NCI-H1417 (cell line): ENCODE measurements around the gene SLC22A4.

Source experiments
- DNase-seq, 3 experiments: peaks; one replicate each; lab custom pipeline; 2025; lab: John Stamatoyannopoulos, UW

SLC22A4 gene

GRCh38 chr5:132300577-132301343 is 6.6 kb downstream of the SLC22A4 start:
- DNase-seq: peak in 2 of 3 experiments; percentile 3 to 6

GRCh38 chr5:132301344-132302271 is 7.4 kb downstream of the SLC22A4 start:
- peak in 2 of 3 experiments; percentile 24 to 66 for DNase-seq

GRCh38 chr5:132302413-132302812 is 8.2 kb downstream of the SLC22A4 start:
- DNase-seq: no peak

DNA sequence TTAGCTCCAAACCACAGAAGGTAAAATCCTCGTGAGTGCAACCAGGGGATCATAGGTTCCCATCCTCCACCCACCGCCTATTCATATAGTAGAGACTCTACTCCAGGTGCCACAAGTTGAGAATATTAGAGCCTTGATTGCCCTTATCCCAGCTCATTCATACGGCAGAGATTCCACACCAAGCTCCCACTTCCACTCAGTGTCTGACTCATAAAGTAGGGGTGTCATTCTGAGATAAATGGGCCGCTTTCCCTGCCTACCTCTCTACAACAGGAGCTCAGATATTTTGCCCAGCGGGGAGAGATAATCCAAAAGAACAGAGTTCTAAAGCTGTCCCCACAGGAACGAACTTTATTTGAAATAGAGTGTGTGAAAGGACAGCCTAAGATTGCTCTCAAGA is 9.4 kb downstream of the SLC22A4 start:
- no peak for DNase-seq

GRCh38 chr5:132305420-132305819 is 11.2 kb downstream of the SLC22A4 start:
- no peak for DNase-seq

DNA sequence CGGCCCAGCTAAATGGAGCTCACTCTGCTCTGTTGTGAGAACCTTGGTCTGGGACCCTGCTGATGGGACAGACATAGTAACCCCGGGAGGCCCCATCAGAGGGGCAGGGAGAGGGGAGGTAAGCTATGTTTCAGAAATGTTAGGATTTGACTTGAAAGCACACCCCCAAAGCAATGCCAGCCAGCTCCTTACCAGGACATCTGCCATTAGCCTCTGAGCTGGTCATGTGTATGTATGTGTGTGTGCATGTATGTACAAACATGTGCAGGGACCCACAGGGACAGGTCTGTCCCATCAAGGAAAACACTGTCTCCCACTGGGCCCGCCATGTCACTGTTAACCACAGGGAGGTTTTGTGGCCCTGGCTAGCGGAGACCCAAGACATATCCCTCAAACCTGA is 14.5 kb downstream of the SLC22A4 start:
- DNase-seq: no peak

- no peak for DNase-seq
Measured at GRCh38 chr5:132309679-132310078, 15.5 kb downstream of the SLC22A4 start.

DNA sequence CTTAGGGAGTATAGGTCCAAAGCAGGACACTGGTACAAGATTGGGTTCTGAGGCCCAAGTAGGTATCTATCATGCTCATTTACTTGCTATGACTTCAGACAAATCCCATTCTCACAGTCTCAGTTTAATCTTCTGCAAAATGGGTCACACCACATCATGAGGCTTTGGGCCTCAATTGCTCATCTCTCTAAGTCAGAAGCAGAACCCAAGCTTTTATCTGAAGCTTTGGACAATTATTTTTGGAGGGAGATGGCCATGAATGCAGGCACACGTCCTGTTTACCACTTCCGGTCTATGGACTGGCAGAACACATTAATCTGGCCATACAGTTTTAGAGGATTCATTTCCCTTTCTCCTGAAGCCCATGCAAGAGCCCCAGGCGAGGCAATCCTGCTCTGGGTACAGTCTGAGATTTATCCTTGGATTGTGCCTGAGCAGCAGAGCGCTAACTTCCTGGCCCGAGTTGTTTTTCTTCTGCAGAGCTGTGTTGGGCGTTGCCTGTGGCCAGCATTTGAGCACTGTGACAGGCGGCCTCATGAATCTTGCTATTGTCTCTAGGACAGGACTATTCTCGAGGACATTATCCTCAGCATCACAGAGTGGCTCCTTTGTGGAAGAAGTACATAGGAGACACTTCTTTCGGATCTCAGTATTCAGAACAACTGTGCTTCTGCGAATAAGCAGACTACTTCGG is 16.1 kb downstream of the SLC22A4 start:
- DNase-seq: no peak

GRCh38 chr5:132313366-132313765 is 19.2 kb downstream of the SLC22A4 start:
- DNase-seq: no peak

DNA sequence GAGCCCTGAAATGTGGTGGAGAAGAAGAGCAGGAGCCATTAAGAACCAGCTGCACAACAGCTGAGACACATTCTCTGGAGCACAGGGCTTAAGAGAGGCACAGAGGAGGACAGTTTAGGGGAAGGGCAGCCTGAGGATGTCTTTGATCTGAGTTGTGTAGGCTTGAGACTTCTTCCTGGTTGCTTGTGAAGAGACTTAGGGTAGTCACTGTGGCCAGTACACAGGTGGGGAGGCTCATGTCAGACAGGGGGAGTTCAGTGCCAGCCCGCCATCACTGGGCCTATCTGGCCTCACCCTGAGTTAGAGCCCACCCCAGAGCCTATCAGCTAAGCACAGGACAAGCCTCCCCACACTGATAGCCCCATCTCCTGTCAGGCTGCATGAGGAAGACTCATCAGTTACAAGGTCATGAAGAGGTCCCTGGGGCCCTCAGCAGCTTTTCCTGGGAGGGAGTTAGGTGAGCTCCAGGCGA is 19.8 kb downstream of the SLC22A4 start:
- DNase-seq: no peak

DNA sequence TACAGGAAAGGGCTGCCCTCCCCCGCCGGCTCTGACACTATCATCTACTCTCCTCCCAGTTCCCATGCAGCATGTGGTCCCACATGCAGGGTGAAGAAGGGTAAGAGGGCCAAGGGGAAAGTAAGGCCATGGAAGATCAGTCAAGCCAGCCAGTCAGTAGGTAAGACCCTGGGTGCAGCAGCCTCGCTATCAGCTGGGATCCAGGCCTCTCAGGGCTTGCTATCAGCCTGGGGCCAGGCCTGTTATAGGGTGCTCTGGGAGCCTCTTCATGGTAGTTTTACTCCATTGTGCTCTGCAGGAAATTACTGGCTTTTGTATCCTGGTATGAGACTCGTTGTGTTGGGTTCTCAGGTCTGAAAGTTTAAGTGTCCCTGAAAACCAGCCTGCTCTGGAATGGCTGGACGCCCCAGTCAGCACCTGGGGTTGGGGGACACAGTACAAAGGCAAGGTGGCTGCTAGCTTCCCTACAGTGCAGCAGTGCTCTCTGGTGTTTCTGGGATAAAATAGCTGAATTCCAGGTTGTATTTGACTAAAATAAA is 21.4 kb downstream of the SLC22A4 start:
- DNase-seq: no peak

GRCh38 chr5:132319975-132320374 is 25.8 kb downstream of the SLC22A4 start:
- no peak for DNase-seq

- no peak for DNase-seq
Measured at GRCh38 chr5:132321109-132321721, 27.0 kb downstream of the SLC22A4 start.

GRCh38 chr5:132322266-132322665 is 28.1 kb downstream of the SLC22A4 start:
- DNase-seq: no peak

GRCh38 chr5:132323202-132323601 is 29.0 kb downstream of the SLC22A4 start:
- DNase-seq: no peak

- no peak for DNase-seq
Measured at GRCh38 chr5:132325691-132326090, 31.5 kb downstream of the SLC22A4 start.

GRCh38 chr5:132327252-132327955 is 33.2 kb downstream of the SLC22A4 start:
- DNase-seq: no peak

- DNase-seq: peak in 2 of 3 experiments; percentile 11 to 55
Measured at GRCh38 chr5:132334812-132335211, 40.6 kb downstream of the SLC22A4 start.

GRCh38 chr5:132335402-132335801 is 41.2 kb downstream of the SLC22A4 start:
- DNase-seq: no peak

- no peak for DNase-seq
Measured at GRCh38 chr5:132339502-132339901, 45.3 kb downstream of the SLC22A4 start.
